NCI-H1417 (cell line): ENCODE data around the gene SPC24.

Experiments used
- DNase-seq, 3 experiments: peaks; one replicate each; lab custom pipeline; 2025; lab: John Stamatoyannopoulos, UW

SPC24 gene

GRCh38 chr19:11155373-11156120 is at the start of gene SPC24:
Gene SPC24, minus strand, starts transcription at chr19:11155782. Its CDS starts 6 bp downstream, at chr19:11155776.
- peak; percentile 93 to 99 (median 99) for DNase-seq

GRCh38 chr19:11204943-11205349 is 49.4 kb upstream of the SPC24 start:
- DNase-seq: no peak

- DNase-seq: no peak
Observed at GRCh38 chr19:11204076-11204602, 48.6 kb upstream of the SPC24 start.

- peak in 2 of 3 experiments; percentile 43 to 52 for DNase-seq
Observed at GRCh38 chr19:11203194-11204075, 47.9 kb upstream of the SPC24 start.

- DNase-seq: no peak
Observed at GRCh38 chr19:11202488-11203193, 47.1 kb upstream of the SPC24 start.

GRCh38 chr19:11201791-11202190 is 46.2 kb upstream of the SPC24 start:
- DNase-seq: no peak

GRCh38 chr19:11200931-11201330 is 45.3 kb upstream of the SPC24 start:
- DNase-seq: no peak

GRCh38 chr19:11200015-11200574 is 44.5 kb upstream of the SPC24 start:
- DNase-seq: no peak

GRCh38 chr19:11199517-11199916 is 43.9 kb upstream of the SPC24 start:
- DNase-seq: no peak

- peak in 1 of 3 experiments; percentile 11 for DNase-seq
Observed at GRCh38 chr19:11198769-11199424, 43.3 kb upstream of the SPC24 start.

- no peak for DNase-seq
Observed at GRCh38 chr19:11198175-11198534, 42.6 kb upstream of the SPC24 start.

GRCh38 chr19:11197291-11198174 is 42.0 kb upstream of the SPC24 start, which contains the start of gene KANK2:
Gene KANK2, minus strand, starts transcription at chr19:11197545. Its CDS starts 3,034 bp downstream, at chr19:11194511.
- peak; percentile 78 to 97 (median 97) for DNase-seq

- DNase-seq: peak in 2 of 3 experiments; percentile 62 to 63
Observed at GRCh38 chr19:11196406-11197287, 41.1 kb upstream of the SPC24 start.

GRCh38 chr19:11195681-11196080 is 40.1 kb upstream of the SPC24 start:
- no peak for DNase-seq

GRCh38 chr19:11194656-11195558 is 39.3 kb upstream of the SPC24 start:
- no peak for DNase-seq

- no peak for DNase-seq
Observed at GRCh38 chr19:11194173-11194572, 38.6 kb upstream of the SPC24 start.

GRCh38 chr19:11192957-11193939 is 37.7 kb upstream of the SPC24 start:
- DNase-seq: no peak
